Activated CD8-positive, alpha-beta memory T cell treated with anti-CD3 and anti-CD28 coated beads, Interleukin-2, amount 10 ng/mL, durations not matched to agents 7 days and 5 days (primary cell): ENCODE measurements around the gene RNF224. TPM values are rescaled to one million over a fixed set of nuclear protein-coding genes. Genes with fewer than 3 reads are reported as not detected.

Experiments
- ATAC-seq: fragments of 150-1000 bp; cut with Tn5 transposase; one replicate; pipeline ENCODE4 v1.10.0; 2021; ENCODE audit warnings: moderate library complexity
- CTCF ChIA-PET: fragments of 350-600 bp; sonication (Branson Sonifier 250); formaldehyde crosslinking; loops from one replicate; lab custom pipeline; 2021; ENCODE audit warnings: antibody characterized with exemption; lab: Charles Lee
- DNase-seq: peaks from one replicate; pipeline ENCODE4 v3.0.0-alpha.2; 2020
- H3K27ac Mint-ChIP-seq: one replicate; pipeline ENCODE4 v1.8.0; 2021; ENCODE audit warnings: mild to moderate bottlenecking, mixed read lengths
- H3K27me3 Mint-ChIP-seq: one replicate; pipeline ENCODE4 v1.8.0; 2021; ENCODE audit warnings: mixed read lengths
- H3K36me3 Mint-ChIP-seq: one replicate; pipeline ENCODE4 v1.8.0; 2021; ENCODE audit warnings: mild to moderate bottlenecking, mixed read lengths
- H3K4me1 Mint-ChIP-seq: one replicate; pipeline ENCODE4 v1.8.0; 2021; ENCODE audit warnings: mixed read lengths
- H3K4me3 Mint-ChIP-seq: one replicate; pipeline ENCODE4 v1.8.0; 2021; ENCODE audit warnings: mild to moderate bottlenecking, moderate library complexity, mixed read lengths
- H3K9me3 Mint-ChIP-seq: one replicate; pipeline ENCODE4 v1.8.0; 2022; ENCODE audit warnings: low read depth, mixed read lengths
- total RNA-seq, 2 experiments: library from RNA; stranded (reverse); gene quantifications; one replicate each; pipeline ENCODE4 v1.2.3, GENCODE V29; 2021

RNF224 gene
- total RNA-seq, 2 experiments from 2014 or later = not detected

DNA sequence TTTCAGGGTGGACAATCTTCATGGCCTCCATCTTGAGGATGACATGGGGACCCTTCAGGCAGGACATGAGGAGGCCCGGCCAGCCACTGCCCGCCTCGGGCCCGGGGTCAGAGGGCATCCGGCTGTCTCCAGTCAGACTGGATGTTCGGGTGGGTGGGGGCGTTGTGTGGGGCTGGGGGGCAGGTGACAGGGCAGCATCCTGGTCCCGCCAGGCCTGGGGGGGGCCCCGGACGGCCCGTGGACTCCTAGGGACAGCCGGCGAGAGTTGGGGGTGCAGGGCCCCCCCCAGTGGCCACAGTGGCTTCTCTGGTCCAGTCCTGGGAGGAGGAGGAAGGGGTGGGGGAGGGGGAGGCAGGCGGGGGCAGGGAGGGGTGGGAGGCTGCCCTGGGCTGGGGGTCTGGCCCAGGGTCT, 6.2 kb upstream of the RNF224 start:
- Mint-ChIP-seq H3K27me3 (no peaks in the 10 kb centered on the region), H3K9me3 (no peaks in the 10 kb centered on the region), H3K36me3 (no peaks in the 10 kb centered on the region), H3K4me1 (peaks cover 16% of the 10 kb centered on the region), H3K4me3 (no peak overlapping the region), H3K27ac (no peak overlapping the region)
- DNase-seq = no peak
- CTCF ChIA-PET = interaction anchor here (1.0 to 1.1 kb wide), 2 partner anchors 16 to 32 kb away, joined by 3 to 5 read pairs; no protein-coding TSS in a partner anchor
- ATAC-seq = no peak

DNA sequence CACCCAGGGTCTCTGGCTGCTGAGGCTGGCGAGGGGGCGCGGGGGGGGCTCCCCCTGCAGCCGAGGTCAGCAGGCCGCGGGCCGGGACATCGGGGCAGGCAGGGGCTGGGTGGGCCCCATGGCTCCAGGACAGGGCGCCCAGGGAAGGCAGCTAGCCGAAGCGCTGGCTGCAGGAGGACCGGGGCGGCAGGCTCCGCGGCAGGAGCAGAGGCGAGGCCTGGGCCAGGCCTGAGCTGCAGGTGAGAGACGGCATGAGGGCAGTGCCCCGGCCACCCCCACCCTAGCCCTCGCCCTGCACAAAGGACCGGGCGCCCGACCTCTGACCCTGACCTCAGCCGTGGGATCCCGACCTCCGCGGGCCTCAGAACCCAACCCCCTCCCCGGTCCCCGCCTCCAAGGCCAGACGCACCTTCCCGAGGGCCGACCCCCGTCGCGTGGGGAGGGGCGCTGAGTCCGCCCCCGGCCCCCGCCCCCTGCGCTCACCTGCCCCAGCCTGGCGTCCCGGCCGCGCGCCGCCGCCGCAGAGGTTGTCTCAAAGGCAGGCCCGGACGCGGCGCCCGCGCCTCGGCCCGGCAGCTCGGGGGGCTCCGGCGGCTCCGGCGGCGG, 5.7 kb upstream of the RNF224 start:
- H3K27me3 Mint-ChIP-seq = no peaks in the 10 kb centered on the region
- CTCF ChIA-PET = interaction anchor here (0.7 to 6.8 kb wide), 5 partner anchors 12 to 154 kb away, joined by 3 to 110 read pairs (median 4); partner anchors contain the start of gene TUBB4B
- no peaks in the 10 kb centered on the region for H3K36me3 Mint-ChIP-seq
- no peak overlapping the region for H3K27ac Mint-ChIP-seq
- DNase-seq (no peak), ATAC-seq (no peak)
- peaks cover 16% of the 10 kb centered on the region for H3K4me1 Mint-ChIP-seq
- no peak overlapping the region for H3K4me3 Mint-ChIP-seq
- H3K9me3 Mint-ChIP-seq = no peaks in the 10 kb centered on the region

DNA sequence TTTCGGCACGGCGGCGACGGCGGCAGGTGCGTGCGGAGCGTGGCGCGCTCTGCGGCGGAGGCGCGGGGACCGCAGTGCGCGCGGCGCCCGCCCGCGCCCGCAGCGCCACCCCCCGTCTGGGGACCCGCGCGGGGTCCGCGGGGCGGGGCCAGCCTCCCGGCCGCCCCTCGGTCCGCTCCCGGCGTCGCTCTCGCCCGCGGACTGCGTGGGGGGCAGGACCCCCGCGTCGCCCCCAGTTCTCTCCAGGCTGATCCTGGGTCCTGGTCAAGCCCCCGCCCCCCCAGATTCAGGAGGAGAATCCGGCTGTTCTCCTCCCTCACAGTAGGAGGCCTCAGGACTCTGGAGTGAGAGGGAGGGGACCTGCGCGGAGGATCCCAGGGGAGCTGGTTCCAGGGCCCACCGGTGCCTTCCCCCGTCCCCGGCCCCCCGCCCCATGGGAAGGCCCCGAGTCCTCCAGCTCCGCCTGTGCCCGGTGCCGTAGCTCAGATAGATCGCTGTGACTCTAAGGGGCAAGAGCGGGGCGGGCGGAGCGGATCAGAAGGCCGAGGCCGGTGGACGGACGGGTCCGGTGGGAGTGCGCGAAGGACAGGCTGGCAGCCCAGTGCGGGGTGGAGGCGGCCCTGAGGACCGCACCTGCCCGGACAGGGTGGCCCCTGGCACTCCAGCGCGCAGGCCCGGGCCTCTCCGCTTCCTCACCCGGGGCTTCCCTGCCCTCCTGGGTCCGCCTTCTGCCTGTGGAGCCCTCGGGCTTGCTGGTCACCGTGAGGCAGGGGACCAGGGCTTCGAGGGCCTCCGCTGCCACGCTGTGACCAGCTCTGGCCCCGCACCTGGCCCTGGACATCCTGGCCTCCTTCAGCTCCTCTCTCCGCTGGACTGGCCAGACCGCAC, 4.9 kb upstream of the RNF224 start, which contains the start of gene RNF208:
RNF208 (minus strand) TSS at position 51 of the 888 bp plus-strand sequence. CDS start 1,028 bp downstream, outside the sequence.
- no peaks in the 10 kb centered on the region for H3K27me3 Mint-ChIP-seq
- CTCF ChIA-PET = interaction anchor here (0.6 to 6.8 kb wide), 18 partner anchors 8 to 159 kb away, joined by 3 to 110 read pairs (median 4); partner anchors contain the start of genes ANAPC2, SSNA1, TPRN and TUBB4B
- ATAC-seq (no peak), DNase-seq (no peak)
- H3K4me3 Mint-ChIP-seq = peak within 1 kb of the TSS; percentile 72
- H3K27ac Mint-ChIP-seq = peak within 1 kb of the TSS; percentile 72
- H3K9me3 Mint-ChIP-seq = no peaks in the 10 kb centered on the region
- H3K36me3 Mint-ChIP-seq = no peaks in the 10 kb centered on the region
- H3K4me1 Mint-ChIP-seq = peaks cover 16% of the 10 kb centered on the region

GRCh38 chr9:137223078-137223970, 4.0 kb upstream of the RNF224 start:
- H3K36me3 Mint-ChIP-seq = no peaks in the 10 kb centered on the region
- H3K27me3 Mint-ChIP-seq = no peaks in the 10 kb centered on the region
- peak overlapping the region; percentile 72 for H3K27ac Mint-ChIP-seq
- DNase-seq (peak; percentile 99), ATAC-seq (peak; percentile 91)
- CTCF ChIA-PET = interaction anchor here (0.8 to 6.8 kb wide), 18 partner anchors 9 to 177 kb away, joined by 3 to 110 read pairs (median 4); partner anchors contain the start of genes ANAPC2, NPDC1, NRARP and SSNA1
- H3K4me1 Mint-ChIP-seq = peaks cover 18% of the 10 kb centered on the region
- no peaks in the 10 kb centered on the region for H3K9me3 Mint-ChIP-seq
- H3K4me3 Mint-ChIP-seq = peak overlapping the region; percentile 72

DNA sequence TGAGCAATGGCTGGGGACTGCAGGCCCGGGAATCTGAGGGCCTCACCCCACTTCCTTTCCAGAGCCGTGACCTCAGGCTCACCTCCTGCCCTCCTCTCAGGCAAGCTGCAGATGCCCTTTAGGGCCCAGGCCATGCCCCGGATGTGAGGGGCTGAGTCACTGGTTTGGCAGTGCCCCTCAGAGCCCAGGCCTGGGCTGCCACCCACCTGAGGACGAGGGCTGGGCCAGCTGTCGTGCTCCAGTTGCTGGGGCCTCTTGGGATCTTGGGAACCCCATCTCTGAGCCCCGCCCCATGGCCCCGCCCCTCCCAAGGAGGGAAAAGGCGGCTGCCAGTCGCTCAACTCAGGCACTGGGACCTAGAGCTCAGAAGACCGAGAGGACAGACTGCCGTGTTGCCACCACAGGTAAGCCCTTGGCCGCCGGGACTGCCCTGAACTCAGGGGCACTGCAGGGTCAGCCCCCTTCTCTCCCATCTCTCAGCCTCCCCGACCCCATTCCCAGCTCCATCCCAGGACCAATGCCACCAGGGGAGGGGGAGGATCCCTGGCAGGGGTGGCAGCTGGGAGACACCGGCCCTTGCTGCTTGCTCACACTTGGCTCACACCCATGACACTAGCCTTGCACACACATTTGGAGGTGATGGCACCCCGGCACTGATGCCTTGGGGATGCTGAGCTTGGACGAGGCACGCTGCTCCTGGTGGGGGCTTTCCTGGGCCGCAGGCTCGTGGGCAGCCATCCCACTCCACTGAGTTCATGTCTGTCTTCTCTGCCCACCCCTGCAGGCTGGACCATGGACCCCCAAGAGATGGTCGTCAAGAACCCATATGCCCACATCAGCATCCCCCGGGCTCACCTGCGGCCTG, 2.2 kb upstream of the RNF224 start, which contains the start of gene CYSRT1:
CYSRT1 (plus strand) TSS at position 345 of the 865 bp plus-strand sequence; CDS start at position 793, 448 bp downstream.
- ATAC-seq (no peak), DNase-seq (peak; percentile 66)
- no peaks in the 10 kb centered on the region for H3K36me3 Mint-ChIP-seq
- H3K4me1 Mint-ChIP-seq = peaks cover 18% of the 10 kb centered on the region
- H3K9me3 Mint-ChIP-seq = no peaks in the 10 kb centered on the region
- H3K27ac Mint-ChIP-seq = peak within 1 kb of the TSS; percentile 72
- H3K4me3 Mint-ChIP-seq = peak within 1 kb of the TSS; percentile 72
- CTCF ChIA-PET = interaction anchor here (0.8 to 6.8 kb wide), 11 partner anchors 14 to 178 kb away, joined by 3 to 110 read pairs (median 5); partner anchors contain the start of genes ANAPC2, NELFB, NRARP and SSNA1
- H3K27me3 Mint-ChIP-seq = no peaks in the 10 kb centered on the region

DNA sequence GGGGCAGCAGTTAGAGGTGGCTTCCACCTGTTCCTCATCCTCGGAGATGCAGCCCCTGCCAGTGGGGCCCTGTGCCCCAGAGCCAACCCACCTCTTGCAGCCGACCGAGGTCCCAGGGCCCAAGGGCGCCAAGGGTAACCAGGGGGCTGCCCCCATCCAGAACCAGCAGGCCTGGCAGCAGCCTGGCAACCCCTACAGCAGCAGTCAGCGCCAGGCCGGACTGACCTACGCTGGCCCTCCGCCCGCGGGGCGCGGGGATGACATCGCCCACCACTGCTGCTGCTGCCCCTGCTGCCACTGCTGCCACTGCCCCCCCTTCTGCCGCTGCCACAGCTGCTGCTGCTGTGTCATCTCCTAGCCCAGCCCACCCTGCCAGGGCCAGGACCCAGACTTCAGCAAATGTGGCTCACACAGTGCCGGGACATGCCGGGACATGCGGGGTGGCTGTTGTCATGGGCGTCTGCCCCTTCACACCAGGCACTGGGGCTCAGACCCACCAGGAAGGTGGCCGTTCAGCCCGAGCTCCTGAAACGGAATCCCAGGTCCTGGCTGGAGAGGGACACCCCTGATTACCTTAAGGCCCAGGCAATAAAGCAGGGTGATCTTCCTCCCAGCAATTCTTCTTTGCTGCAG, 1.5 kb upstream of the RNF224 start:
- H3K36me3 Mint-ChIP-seq = no peaks in the 10 kb centered on the region
- no peaks in the 10 kb centered on the region for H3K27me3 Mint-ChIP-seq
- no peak overlapping the region for H3K27ac Mint-ChIP-seq
- DNase-seq (no peak), ATAC-seq (no peak)
- CTCF ChIA-PET = interaction anchor here (0.8 to 6.8 kb wide), 12 partner anchors 9 to 130 kb away, joined by 3 to 110 read pairs (median 18); partner anchors contain the start of genes ANAPC2, GRIN1, NDOR1 and SSNA1
- no peaks in the 10 kb centered on the region for H3K9me3 Mint-ChIP-seq
- no peak overlapping the region for H3K4me3 Mint-ChIP-seq
- H3K4me1 Mint-ChIP-seq = peaks cover 18% of the 10 kb centered on the region

DNA sequence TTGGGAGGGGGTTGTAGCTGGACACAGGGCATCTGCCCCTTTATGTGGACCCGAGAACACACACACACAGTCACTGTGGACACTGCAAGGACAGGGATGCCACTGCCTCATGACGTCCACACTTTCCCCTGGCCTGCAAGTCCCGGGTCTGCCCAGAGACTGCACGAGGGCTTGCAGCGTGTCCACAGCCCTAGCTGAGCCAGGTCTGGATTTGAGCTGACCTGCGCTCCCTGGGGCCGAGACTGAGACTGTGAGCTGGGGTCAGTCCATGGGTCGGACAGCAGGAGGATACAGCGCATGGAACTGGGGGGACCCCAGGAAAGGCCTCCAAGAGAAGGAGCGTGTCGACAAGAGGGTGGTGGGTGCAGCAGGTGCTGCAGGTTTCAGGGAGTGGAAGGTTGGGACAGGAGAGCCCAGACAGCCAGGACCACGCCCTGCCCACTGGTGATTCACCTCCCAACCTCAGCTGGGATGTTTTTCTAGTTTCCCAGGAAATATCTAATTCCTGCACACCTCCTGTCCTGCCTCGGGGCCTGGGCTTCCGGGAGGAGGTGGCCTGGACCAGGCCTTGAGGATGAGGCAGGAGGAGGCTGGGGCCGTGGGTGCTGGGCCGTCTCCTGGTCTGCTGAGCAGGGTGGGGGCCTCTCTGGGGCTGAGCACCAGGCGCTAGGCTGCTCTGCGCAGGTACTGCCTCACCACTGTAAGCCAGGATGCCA, 806 bp upstream of the RNF224 start:
- Mint-ChIP-seq H3K9me3 (no peaks in the 10 kb centered on the region), H3K27ac (no peak overlapping the region), H3K27me3 (no peaks in the 10 kb centered on the region), H3K36me3 (no peaks in the 10 kb centered on the region), H3K4me3 (no peak overlapping the region), H3K4me1 (peaks cover 18% of the 10 kb centered on the region)
- no peak for ATAC-seq
- DNase-seq = no peak
- CTCF ChIA-PET = interaction anchor here (0.8 to 6.8 kb wide), 22 partner anchors 8 to 180 kb away, joined by 3 to 110 read pairs (median 10); partner anchors contain the start of genes ANAPC2, GRIN1, MAN1B1 and NDOR1

DNA sequence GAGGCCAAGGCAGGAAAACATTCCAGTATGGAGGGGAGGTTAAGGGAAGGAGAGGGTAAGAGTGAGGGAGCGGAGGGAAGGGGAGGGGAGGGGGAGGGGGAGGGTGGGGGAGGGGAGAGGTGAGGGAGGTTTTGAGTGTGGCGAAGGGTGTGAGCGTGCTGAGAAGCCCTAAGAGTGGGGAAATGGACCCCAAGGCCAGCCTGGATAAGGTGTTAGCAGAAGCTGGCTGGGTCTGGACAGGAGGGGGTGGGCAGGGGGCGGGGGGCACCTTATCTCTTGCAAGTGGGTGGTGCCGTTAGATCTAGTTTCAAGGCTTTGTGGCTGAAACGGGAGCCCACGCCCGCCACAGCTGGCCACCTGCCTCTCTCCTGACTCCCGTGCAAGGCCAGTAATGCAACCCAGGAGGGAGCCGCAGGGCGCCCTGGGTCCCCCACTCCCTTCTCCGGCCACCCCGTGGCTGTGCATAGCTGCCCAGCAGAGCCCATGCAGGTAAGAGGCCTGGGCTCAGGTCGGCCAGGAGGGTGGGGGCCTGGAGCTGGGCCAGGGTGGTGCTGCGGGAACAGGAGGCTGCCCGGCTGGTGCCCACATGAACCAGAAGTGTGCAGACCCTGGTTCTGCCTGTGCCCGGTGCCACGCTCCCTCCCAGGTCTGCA, 677 bp downstream of the RNF224 start:
- no peaks in the 10 kb centered on the region for H3K9me3 Mint-ChIP-seq
- H3K4me3 Mint-ChIP-seq = no peak overlapping the region
- no peaks in the 10 kb centered on the region for H3K36me3 Mint-ChIP-seq
- peaks cover 15% of the 10 kb centered on the region for H3K4me1 Mint-ChIP-seq
- H3K27ac Mint-ChIP-seq = no peak overlapping the region
- no peaks in the 10 kb centered on the region for H3K27me3 Mint-ChIP-seq
- CTCF ChIA-PET = interaction anchor here (0.7 to 6.8 kb wide), 20 partner anchors 11 to 231 kb away, joined by 3 to 110 read pairs (median 10); partner anchors contain the start of genes ANAPC2, MAN1B1, NDOR1 and NSMF
- DNase-seq (no peak), ATAC-seq (no peak)

- Mint-ChIP-seq H3K36me3 (no peaks in the 10 kb centered on the region), H3K27me3 (no peaks in the 10 kb centered on the region), H3K9me3 (no peaks in the 10 kb centered on the region), H3K27ac (no peak overlapping the region), H3K4me1 (peaks cover 14% of the 10 kb centered on the region), H3K4me3 (no peak overlapping the region)
- ATAC-seq (no peak), DNase-seq (no peak)
- CTCF ChIA-PET = interaction anchor here (0.6 to 6.8 kb wide), 11 partner anchors 10 to 285 kb away, joined by 3 to 110 read pairs (median 17); partner anchors contain the start of genes ANAPC2, NDOR1, SAPCD2 and SSNA1
Measured at GRCh38 chr9:137228506-137228967, 1.2 kb downstream of the RNF224 start.
